Globus pallidus (tissue), 1 donor: ENCODE results near the gene KICS2.
"Not testable (repeated sequence)": the region's sequence is repeated elsewhere in the genome, so short reads cannot be mapped to it uniquely, and the experiment has no call there.

Source experiments
- DNase-seq: peaks from one replicate; pipeline ENCODE4 v3.0.0-alpha.2; 2015; ENCODE audit warnings: low spot score

The KICS2 gene

DNA sequence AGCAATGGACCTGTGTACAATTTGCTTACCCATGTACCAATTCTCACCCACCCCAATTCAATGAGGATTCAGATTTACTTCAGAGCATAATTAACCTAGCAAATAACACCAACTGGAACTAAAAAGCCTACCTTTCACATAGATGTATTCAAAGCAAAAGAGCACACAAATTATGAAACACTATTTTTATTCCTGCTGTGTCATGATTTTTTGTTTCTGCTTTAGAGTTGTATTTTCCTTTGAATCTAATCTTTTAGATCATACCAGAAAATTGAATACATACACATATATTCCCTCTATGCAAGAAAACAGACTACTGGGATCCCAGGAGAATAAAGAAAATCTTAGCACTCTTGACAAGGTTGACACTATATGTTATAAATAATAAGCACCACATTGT lies 5.9 kb downstream of the KICS2 start:
- no peak for DNase-seq

- DNase-seq, result no peak
These were observed 9.9 kb downstream of the KICS2 start for GRCh38 chr12:64212119-64212746.

GRCh38 chr12:64207453-64207852 lies 14.6 kb downstream of the KICS2 start:
- no peak for DNase-seq

DNA sequence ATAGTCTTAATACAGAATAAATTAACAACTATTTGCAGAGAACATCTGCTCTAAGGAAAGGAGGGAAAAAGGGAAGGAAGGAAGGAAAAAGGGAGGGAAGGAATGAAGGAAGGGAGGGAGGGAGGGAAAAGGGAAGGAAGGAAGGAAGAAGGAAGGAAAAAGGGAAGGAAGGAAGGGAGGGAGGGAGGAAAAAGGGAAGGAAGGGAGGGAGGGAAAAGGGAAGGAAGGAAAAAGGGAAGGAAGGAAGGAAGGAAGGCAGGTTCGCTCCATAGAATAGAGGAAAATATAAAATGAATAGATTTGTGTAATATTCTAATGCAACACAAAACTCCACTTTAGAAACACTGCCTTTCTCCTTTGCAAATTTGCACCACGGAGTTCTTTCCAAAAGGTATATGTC lies 16.6 kb downstream of the KICS2 start:
- DNase-seq, result no peak

DNA sequence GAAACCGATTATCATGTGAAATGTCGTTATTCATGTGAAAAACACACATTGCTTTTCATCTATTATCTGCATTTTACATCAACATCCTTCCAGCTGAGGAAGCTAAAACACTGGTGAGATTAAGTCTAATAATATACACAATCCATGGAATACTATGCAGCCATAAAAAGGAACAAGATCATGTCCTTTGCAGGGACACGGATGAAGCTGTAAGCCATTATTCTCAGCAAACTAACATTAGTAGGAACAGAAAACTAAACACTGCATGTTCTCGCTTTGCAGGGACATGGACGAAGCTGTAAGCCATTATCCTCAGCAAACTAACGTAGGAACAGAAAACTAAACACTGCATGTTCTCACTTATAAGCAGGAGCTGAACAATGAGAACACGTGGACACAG lies 18.3 kb downstream of the KICS2 start:
- no peak for DNase-seq

DNA sequence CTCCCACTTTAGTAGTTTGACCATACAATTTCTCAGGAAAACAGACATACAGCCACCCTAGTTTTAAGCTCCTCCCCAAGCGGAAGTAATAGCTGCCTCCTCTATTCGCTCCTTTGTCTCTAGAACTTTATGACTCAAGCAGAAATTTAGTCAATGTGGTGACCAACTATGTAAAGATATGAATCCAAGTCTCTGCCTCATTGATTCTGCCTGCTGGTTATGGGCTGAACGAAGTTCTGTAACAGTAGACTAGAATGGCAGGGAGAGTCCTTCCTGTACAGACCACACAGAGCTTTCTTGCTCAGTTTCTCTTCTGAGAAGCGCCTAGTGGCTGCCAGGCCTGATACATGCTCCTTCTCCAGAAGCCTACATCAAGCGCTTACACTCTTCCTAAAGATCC lies 19.1 kb downstream of the KICS2 start:
- DNase-seq, result no peak

DNA sequence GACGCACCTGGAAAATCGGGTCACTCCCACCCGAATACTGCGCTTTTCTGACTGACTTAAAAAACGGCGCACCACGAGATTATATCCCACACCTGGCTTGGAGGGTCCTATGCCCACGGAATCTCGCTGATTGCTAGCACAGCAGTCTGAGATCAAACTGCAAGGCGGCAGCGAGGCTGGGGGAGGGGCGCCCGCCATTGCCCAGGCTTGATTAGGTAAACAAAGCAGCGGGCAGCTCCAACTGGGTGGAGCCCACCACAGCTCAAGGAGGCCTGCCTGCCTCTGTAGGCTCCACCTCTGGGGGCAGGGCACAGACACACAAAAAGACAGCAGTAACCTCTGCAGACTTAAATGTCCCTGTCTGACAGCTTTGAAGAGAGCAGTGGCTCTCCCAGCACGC lies 26.3 kb downstream of the KICS2 start:
- not testable (repeated sequence) for DNase-seq

GRCh38 chr12:64194333-64195149 lies 27.6 kb downstream of the KICS2 start:
- no peak for DNase-seq

GRCh38 chr12:64193931-64194330 lies 28.2 kb downstream of the KICS2 start:
- no peak for DNase-seq

DNA sequence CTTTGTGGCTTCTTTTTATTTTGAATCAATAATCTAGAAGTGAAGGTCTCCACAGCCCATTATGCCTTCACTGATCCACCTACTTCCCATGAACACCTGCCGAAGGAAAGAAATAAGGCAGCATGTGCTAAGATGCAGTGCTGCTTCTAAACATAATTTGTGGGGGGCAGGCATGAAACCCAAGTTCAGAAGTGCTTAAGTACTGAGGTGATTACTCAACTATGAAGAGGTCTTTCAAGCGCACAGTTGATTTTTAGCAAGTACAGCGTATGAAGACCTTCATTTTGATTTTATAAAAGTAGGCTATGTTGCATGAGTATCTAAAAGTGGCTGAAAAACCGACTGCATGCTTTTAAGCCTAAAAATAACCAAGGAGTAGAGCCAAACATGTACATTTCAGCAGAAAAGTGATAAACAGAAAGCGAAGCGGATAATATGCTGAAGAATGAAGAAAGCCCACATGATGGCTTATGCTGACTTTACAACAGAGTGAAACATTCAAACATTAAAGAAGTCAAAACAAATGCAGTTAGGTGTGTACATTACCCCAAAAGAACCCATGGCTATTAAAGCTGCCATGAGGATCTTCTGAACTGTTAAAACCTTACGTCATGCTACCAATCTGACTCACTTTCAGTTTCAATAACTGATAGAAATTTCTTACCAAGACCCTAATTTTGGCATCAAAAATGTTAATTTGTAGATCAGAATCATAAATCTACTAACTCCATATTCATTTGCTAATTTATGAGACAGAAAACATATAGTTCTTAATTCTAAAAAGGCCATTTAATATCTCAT lies 29.3 kb downstream of the KICS2 start:
- no peak for DNase-seq

GRCh38 chr12:64190140-64190539 lies 32.0 kb downstream of the KICS2 start:
- no peak for DNase-seq

DNA sequence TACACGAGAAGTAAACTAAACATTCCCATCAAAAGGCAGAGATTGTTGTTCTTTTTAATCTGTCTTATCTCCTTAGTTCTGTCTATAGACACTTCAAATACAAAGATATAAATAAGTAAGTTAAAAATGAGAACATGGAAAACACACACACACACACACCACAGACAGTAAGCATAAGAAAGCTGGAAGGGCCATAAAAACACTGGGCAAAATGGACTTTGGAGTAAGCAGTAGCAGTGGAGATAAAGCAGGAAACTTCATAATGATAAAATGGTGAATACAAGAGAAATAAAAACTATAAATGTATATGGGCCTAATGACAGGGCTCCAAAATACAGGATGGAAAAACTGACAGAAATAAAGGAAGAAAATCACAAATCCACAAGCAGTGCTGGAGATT lies 32.6 kb downstream of the KICS2 start:
- DNase-seq, result no peak

DNA sequence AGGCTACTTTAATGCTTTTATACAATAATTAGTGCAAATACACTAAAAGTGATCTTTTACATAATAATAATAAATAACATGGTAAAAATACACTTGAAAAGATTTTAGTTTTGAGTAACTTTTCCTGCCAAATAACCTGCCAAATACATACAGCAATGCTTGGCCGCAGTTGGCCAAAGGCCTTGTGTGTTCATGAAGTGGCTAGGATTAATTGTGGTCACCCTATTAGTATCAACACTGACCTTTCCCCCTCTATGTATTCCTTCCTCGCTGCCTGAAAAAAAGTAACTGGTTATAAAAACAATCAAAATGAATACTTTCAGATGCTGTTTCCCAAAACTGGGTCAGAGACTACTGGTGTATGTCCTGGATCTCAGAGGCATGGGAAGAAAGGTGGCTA lies 34.3 kb downstream of the KICS2 start:
- DNase-seq, result no peak

DNA sequence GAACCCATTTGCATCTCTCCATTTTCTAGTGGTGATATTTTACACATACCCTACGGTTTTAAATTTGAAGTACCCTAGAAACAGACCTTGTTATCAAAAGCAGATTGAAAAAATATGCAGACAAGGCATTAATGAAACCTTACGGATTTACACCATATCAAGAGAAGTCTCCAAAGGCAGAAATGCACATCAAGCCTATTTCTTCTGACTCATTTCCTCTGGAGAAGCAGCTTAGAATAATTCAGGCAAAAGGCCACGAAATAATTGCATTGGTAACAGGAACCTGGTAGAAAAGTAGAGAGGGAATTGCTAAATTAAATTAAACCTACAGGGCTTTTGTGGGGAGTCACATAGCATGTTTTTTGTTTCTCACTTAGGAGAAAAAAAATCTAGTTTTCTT lies 34.7 kb downstream of the KICS2 start:
- no peak for DNase-seq

DNA sequence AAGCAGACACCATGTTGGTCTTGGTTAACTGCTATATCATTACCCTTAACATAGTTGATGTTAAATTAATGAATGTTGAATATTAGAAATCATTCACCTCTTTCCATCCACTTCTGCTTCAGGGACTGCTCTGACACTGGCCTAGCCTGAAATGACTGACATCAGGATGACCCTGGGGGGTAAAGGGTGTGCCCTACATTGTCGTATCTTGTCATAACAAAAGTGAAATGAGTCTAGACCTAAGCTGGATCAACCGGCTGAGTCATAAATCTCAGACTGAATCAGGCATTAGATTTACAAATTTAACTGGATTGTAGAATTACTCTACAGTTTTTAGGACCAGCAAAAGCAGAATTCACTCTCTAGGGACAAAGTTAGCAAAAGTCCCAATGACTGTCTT lies 35.3 kb downstream of the KICS2 start:
- no peak for DNase-seq

DNA sequence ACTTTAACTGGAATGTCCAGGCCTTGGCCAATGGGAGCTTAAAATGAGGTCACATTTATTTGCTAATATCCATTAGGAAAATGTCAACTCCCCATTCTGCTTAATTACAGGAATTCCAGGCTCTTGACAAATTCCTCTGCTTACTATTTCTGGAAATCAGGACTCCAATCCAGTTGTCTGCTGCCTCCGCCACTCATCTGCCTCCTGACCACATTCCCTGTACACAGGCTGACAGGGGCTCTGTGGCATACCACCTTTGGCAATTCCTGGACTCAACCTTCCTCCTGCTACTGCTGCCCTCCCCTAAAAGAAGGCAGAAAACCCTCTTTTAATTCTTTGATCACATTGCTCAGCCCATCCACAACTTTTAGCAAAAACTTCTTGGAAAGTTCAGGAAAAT lies 37.9 kb downstream of the KICS2 start:
- no peak for DNase-seq

DNA sequence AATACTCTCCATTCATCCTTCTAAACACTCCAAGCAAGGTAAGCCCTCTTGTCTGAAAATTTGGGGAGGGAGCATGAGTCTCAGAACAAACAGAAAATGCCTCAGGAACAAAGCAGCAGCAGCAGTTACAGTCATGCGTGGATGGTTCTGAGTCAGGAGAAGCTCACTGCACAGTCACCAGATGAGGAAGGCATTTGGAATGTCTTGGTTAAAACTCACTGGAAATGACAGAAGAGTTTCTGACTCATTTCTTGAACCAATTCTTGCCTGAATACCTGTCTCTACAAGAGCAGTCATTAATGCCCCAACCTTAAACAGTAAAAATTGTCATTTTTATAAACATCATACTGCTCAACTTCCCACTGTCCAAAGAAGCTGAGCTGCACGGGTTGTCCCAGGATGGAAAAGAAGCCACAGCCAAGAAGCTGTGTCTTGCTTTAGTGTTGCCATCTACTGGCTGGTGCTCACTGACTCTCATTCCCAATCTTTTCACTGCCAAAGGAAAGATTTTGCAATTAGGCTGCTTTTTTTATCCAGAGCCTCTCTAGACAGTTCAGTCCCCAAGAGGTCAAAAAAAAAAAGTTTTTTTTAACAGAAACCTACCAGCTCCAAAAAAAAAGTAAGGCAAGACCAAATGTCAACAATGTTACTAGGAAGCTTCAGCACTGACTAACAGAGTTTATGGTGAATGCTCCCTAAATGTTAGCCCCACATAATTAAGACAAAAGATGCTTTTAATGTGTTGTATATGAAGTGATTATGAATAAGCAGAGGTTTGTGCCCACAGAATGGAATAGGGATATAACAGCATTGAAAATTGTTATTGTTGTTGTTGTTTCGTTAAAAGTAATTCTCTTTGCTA lies 40.4 kb downstream of the KICS2 start:
- DNase-seq, result peak; percentile 80

DNA sequence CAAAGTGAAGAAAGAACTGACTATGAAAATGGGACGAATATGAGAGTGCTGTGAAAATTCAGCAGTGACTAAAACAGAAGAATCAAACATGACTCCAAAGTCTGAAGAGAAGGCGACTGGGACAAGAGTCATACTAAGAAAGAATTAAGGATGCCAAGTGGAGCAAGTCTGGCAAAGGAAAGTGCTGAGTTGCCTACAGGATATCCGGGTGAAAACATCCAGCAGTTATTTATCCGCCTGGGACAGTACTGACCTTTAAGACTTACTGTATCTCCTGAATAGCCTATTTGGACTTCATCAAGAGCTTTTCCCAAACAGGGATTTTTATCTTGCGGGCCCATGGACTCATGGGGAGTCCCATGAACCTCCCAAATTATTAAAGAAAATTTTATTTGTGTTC lies 41.1 kb downstream of the KICS2 start:
- DNase-seq, result no peak

DNA sequence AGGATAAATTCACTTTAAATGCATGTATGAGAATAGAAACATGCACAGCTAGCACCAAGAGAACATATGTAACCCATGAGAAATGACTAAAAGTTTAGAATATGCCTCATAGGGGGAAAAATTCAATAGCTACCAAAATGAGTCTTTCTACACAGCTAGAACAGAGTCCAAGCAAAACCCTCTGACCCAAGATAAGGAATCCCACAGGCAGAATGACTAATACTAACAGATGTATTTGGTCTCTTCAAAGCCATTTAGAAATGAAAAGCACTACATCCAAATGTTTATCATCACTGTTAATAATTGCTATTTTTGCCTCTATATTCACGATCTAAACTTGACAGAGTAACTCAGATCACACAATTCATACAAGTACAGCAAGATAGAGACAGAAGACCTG lies 44.0 kb downstream of the KICS2 start:
- no peak for DNase-seq

- DNase-seq, result no peak
These were observed 45.1 kb downstream of the KICS2 start for GRCh38 chr12:64177001-64177400.

GRCh38 chr12:64175254-64175945 lies 46.7 kb downstream of the KICS2 start:
- DNase-seq, result no peak
